ENCODE measurements around the gene CIAO2B.
A peak's percentile ranks its signal among the peaks of the same experiment; 100 is the strongest.
"Not testable (repeated sequence)": the region's sequence is repeated elsewhere in the genome, so short reads cannot be mapped to it uniquely, and the experiment has no call there.

Gene CIAO2B

GRCh38 chr16:66903544-66904427 lies 30.4 kb downstream of the CIAO2B start:
- no peak for DNase-seq

GRCh38 chr16:66902648-66903543 lies 31.3 kb downstream of the CIAO2B start:
- no peak for DNase-seq

DNA sequence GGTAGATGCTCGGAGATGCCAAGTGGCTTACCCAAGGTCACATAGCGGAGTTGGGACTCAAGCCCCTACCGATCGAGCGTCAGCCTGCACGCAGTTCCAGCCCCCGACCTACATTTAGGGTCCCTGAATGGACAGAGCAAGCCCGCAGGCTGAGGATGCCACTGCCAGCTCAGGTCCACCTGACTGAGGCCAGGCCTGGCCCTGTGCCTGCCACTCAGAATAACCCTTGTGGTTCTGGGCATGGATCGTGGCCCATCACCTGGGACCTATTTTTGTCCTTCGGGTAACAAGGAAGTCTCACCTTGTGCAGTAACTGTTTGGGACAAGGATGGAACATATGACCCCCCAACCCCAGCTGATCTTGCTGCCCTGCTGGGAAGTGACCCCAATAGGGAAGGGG lies 32.6 kb downstream of the CIAO2B start:
- DNase-seq = no peak

GRCh38 chr16:66900721-66901441 lies 33.3 kb downstream of the CIAO2B start:
- DNase-seq = no peak

DNA sequence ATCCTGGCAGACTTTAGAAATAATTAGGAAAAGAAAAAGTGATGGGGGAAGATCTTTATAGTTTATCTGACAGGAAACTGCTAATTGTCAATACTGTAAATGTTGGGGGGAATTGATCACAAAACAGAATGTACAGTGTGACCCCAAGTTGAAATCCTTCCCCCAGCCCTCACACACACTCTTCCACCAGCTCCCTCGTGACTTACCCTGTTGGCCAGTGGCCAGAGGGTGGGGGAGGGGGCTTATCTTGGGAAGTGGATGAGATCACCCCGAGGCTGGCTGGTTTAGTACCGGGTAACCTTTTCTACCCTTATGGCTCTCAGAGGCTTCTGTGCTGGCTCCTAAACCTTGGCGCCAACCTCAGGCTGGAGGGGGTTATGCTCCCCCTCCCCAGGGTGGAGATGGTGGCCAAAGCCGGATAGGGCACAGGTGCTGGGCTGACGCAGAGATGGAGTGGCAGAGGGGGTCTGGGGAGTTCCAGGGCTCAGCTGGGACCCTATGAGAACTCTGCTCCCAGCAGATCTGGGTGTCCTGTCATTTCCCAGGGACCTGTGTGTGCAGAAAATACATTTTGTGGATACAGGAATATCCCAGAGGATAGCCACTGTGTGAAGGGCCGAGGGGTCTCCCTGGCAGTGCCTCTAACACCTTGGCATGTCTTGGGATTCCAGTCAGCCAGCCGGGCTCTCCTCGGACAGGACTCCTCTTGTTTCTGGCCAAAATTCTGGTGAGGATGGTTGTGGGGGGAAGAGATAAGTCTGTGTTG lies 34.1 kb downstream of the CIAO2B start:
- no peak for DNase-seq

- no peak for DNase-seq
These were observed 34.8 kb downstream of the CIAO2B start for GRCh38 chr16:66899310-66899944.

- no peak for DNase-seq
These were observed 35.3 kb downstream of the CIAO2B start for GRCh38 chr16:66898933-66899309.

- DNase-seq = no peak
These were observed 36.0 kb downstream of the CIAO2B start for GRCh38 chr16:66898207-66898606.

- DNase-seq = not testable (repeated sequence)
These were observed 37.5 kb downstream of the CIAO2B start for GRCh38 chr16:66896682-66897081.

DNA sequence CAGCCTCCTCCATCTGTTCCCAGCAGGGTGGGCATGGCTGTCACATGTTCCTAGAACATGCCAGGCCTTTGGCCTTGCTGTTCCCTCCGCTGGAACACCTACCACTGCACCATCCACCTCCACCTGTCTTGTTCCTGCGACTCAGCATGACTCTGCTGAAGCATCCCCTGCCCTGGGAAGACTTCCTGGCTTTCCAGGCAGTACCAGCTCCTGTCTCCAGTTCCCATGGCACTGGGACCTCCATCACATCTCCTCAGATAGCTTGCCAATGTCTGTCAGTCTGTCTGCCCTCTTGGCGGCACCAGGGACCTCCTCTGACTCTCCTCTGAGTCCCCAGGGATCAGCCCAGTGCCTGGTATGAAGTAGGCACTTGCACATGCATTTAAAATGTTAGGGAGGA lies 38.2 kb downstream of the CIAO2B start:
- DNase-seq = no peak

GRCh38 chr16:66895689-66895979 lies 38.6 kb downstream of the CIAO2B start:
- DNase-seq = no peak

DNA sequence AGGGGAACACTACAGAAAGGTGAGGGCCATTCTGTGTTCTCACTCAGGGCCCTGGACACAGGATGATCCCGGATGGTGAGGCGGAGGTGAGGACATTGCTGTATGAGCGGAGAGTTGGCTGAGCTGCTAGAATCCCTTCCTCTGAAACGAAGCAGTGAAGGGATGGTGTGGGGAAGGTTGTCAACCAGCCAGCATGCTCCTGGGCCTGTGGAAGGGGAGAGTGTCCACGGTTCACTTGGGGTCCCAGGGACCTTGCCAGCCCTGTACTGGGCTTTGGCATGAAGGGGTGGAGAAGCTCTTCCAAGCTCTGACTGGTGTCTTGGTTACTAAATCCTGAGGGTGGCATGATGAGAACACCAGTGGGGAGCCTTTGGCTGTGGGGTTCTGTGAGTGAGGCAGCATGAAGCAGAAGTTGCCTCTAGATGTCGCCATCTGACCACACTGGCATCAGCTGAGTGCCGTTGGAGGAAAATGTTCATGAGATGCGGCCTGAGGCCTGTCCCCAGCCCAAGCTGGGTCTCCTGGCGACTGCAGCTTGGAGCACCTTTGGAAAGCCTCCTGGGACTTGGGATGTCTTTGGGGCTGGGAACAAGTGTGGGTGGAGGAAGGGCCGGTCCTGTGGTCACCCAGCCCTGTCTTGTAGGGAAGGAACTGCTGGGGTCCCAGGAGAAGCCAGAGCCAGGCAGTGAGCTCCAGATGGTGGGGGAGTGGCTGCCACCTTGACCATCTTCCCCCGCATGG lies 39.1 kb downstream of the CIAO2B start:
- DNase-seq = peak; percentile 65

DNA sequence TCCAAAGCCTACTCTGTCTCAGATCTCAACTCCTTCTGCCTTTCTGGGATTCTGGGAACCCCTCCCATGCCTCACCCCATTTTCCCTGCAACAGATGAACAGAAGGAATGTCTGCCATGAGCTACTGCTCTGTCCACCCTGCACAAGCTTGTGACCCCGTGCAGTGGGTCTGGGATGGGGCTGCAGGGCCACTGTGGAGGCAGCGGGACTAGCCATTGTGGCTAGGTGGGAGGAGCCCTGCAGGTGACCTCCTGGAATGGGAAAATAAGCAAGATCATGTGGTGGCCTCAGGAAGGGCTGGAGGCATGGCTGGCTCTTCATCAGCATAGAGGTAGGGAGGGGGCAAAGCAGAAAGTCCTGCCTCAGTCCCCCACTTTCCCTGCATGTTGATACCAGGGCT lies 40.1 kb downstream of the CIAO2B start:
- DNase-seq = no peak

DNA sequence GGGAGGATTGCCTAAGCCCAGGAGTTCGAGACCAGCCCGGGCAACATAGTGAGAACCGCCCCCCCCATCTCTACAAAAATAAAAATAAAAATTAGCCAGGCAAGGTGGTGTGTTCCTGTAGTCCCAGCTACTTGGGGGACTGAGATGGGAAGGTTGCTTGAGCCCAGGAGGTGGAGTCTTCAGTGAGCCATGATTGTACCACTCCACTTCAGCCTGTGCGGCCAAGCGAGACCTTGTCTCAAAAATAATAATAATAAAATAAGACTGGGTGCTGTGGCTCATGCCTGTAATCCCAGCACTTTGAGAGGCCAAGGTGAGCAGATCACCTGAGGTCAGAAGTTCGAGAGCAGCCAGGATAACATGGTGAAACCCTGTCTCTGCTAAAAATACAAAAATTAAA lies 42.4 kb downstream of the CIAO2B start:
- DNase-seq = no peak

GRCh38 chr16:66891360-66891759 lies 42.8 kb downstream of the CIAO2B start:
- no peak for DNase-seq

- DNase-seq = no peak
These were observed 43.4 kb downstream of the CIAO2B start for GRCh38 chr16:66890799-66891198.

DNA sequence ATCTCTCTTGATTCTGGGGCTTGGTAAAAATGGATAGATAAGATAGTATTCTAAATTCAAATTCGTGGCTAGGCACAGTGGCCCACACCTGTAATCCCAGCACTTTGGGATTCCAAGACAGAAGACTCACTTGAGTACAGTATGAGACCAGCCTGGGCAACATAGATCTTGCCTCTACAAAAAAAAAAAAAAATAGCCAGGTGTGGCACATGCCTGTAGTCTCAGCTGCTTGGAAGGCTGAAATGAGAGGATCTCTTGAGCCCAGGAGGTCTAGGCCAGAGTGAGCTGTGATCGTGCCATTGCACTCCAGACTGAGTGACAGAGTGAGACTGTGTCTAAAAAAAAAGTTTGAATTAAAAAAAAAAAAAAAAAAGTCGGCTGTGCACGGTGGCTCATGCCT lies 44.6 kb downstream of the CIAO2B start:
- no peak for DNase-seq

- no peak for DNase-seq
These were observed 45.3 kb downstream of the CIAO2B start for GRCh38 chr16:66888647-66889615.

DNA sequence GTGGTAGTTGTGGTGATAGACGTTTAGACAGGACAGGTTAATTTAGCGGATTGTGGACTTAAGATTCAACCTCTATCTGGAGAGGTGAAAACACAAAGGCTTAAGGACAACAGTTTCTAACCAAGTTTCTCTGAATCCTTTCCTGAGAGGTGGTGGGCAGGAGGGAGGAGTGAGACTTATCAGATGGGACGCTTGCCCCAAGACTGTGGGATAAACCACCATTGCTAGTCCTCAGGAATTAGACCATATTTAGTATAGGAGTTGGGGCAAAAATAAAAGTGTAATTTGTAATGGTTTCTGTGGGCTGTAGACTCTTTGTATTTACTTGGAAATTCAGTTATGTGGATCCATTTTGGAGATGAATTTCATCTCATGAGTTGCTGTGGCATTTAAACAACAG lies 47.3 kb downstream of the CIAO2B start:
- DNase-seq = no peak

GRCh38 chr16:66886321-66886720 lies 47.9 kb downstream of the CIAO2B start:
- DNase-seq = no peak
